GM21515 (cell line): ENCODE results near the gene DDX1.
"Not testable (repeated sequence)": the region's sequence is repeated elsewhere in the genome, so short reads cannot be mapped to it uniquely, and the experiment has no call there.

Experiments used
- ATAC-seq: cut with Tn5 transposase; IDR thresholded peaks from one replicate; pipeline ENCODE4 v1.9.1; 2021; ENCODE audit not compliant: unreplicated experiment

DDX1 gene

DNA sequence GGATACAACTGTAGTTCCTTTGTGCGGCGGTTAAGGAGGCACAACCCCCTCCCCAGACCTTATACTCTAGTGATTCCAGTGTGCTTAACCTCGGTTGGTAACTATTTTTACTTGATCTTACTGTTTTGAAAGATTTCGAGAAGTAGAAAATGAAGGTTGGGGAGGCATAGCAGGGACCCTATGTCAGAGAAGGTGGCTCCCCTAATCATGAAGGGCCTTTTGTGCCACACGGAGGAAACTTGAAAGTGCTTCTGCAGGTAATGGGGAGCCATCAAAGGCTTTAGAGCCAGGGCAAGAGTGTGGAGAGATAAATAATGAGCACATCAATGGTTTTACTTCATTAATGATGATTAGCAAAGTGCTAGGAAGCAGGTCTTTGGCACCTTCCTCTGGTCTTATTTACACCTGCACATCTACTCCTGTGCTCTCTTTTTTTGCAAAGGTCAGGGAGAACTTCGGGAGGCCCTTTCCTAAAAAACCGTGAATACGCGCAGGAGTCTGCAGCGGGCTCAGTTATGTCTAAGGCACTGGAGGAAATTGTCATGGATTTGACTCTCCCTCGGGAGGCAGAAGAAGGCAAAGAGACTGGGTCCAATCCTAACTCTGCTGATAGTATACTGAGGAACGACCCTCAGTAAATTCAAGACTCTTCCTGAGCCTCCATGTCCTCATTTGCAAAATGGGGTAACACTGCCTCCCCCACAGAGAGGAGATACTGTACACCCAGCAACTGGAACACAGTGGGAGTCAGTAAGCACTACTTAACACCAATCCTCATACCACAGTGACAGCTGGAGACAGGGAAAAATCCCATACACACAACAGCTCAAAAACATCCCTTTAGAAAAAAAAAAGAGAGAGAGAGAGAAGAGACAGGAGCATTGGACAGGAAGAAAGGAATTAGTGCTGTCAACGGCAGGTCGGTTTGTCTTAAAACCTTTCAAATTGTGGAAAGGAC, 81.6 kb downstream of the DDX1 start:
- ATAC-seq, result no peak

DNA sequence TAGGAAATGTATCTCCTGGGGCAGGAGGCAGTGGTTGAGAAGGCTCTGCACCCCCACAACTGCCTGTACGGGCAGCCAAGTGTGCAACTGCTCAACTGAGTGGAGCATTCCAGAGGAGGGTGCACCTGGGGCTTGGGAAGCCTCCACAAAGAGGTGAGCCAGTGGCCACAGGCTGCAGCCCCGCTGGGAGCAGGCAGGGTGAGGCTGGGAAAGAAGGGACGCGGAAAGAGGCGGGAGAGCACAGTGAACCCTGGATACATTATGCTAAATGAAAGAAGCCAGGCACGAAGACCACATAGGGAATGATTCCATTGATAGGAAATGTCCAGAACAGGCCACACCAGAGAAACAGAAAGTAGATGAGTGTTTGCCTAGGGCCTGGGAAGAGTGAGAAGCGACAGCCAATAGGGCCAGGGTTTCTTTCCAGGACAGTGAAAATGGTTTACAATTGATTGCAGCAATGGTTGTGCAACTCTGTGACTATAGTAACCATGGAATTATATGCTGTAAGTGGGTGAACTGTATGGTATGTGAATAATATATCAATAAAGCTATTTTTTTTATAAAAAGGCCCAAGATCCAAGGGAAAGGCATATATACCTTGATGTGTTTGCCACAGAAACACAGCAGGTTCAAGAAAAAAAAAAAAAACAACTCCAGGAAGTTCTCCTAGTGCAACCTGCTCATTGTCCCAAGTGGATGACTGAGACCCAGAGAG, 82.4 kb downstream of the DDX1 start:
- no peak for ATAC-seq

DNA sequence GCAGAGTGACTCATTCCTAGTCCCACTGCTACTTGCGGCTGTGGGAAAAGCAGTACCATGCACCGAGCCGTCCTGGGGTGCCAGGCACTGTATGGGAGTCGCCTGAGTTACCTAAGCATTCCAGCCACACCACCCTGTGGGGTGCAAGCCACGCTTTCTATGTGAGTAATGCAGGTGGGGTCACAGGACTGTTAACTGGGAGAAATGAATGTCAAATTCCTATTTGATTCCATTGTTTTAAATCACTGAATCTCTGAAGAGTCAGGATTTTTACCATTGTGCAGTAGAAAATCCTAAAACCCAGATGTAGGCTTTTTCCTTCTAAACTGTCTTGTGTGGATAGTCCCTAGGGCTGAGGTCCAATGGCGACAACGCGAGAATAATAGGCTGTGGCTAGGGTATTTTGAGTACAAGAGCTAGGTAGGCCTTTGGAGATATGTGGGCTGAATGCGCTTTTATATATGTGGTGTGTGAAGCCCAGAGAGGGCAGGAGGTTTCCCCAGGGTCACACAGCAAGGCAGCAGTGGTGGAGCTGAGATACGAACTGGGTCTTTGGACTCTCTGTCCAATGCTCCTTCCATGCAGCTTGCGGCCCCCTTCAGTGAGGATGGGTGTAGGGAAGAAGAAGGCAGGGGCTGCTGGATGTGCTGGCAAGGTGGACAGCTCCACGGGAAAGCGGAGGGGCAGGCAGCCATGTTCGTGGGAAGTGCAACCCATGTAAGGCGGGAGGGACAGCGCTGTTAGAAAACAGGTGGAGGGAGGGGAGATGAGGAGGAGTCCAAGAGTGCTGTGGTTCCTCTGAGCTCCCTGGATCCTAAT, 83.2 kb downstream of the DDX1 start:
- ATAC-seq, result no peak

DNA sequence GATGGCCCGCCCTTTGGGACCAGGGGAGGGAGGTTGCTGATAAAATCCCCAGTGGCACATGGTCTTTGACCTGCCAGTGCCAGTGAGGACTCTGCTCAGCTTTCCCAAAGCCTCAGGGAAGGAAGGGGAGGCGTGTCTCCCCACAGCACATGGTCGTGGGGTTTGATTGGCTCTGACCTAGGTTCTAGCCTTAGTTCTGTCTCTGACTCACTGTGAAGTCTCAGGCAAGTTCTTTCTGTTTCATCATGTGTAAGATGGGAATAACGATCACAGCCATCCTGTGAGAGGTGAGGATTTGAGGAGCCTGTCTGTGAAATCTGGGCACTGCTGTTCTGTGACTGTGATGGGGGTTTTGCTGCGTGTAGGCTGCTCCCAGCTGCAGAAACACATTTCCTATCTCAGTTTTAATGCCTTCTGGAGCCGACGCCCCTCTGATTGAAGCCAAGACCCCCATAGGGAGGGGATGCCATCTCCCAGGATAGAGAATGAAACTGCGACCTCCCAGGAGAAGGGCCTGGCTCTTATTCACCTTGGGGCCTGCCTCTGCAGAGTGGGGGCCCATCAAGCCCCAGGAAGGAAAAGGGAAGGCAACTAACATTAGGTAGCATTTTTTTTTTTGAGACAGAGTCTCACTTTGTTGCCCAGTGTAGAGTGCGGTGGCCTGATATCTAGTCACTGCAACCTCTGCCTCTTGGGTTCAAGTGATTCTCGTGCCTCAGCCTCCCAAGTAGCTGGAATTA, 84.0 kb downstream of the DDX1 start:
- no peak for ATAC-seq

DNA sequence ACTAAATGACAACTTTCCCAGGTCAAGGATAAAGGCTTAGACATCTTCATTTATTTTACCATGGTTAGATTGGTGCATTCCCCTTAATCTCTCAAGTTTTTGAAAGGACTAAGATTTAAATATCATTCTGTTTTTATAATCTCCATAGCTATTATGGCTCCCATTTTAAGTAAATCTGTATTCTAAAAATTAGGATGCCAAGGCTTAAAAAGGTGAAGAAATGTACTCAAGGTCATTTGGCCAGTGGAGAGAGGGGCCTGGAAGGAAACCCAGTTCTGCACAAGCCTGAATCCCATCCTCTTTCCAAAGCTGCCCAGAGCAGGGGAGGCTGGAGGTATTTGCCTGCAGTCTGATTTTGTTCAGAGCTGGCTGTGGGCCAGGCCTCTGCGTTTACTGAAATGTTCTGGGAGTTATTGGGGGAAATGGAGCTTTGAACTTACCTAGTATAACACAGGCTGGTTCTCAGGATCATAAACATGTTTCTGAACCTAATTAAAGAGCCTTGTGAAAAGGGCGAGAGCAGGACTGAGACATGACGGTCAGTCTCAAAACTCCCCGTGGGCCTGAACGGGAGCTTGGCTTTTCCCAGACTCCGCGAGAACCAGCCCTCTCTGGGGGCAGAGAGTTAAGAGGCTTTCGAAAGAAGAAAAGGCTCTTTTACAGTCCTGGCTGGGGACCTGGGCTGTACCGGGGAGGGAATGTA, 85.6 kb downstream of the DDX1 start:
- ATAC-seq, result no peak

DNA sequence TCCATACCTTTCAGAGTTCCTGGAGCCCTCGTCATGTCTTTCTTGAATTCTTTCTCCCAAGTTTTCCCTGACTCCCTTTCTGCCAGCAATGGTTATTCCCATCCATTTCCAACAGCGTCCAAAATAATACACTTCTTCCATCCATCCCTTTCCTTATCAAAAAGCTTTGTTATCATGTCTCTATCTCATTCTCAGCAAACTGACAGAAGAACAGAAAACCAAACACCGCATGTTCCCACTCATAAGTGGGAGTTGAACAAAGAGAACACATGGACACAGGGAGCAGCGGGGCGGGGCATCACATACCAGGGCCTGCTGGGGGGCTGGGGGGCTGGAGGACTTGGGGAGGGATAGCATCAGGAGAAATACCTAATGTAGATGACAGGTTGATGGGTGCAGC, 86.7 kb downstream of the DDX1 start:
- ATAC-seq, result no peak

DNA sequence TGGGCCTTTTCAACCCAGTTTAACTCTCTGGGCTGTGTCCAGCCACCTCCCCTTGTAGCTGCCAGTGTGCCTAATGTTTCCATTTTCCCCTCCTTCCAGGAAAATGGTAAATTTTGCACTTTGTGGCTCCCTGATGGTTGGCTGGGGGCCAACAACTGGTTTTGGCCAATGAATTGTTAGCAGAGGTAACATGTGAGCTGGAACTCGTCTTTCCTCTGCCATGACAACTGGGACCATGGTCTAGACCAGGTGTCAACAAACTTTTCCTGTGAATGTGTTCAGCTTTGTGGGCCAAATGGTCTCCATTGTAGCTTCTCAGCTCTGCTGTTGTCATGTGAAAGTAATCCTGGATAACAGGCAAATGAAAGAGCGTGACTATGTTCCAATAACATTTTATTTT, 87.2 kb downstream of the DDX1 start:
- no peak for ATAC-seq

DNA sequence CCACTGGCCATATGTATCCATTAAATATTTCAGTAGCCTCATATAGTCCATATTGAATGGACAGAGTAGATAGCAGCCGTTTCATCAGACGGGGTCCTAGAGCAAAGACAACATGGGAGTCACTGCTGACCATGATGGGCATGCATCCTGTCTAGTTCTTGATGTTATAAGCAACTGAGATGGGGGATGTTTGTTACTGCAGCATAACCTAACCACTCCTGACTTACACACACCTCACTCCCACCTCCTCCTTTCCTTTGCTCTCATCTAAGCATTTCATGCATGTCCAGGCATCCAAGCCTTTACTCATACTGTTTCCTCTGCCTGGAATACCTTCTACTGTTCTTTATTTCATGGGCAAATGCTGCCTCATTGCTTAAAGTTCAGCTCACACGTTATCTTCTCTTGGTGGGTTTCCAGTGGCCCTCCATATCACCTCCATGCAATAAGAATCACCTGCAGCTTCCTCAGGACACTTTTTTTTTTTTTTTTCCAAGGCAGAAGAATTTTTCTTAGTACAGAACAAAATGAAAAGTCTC, 87.8 kb downstream of the DDX1 start:
- ATAC-seq, result no peak

DNA sequence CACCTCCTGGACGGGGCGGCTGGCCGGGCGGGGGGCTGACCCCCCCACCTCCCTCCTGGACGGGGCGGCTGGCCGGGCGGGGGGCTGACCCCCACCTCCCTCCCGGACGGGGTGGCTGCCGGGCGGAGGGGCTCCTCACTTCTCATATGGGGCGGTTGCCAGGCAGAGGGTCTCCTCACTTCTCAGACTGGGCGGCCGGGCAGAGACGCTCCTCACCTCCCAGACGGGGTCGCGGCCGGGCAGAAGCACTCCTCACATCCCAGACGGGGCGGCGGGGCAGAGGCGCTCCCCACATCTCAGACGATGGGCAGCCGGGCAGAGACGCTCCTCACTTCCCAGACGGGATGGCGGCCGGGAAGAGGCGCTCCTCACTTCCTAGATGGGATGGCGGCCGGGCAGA, 88.5 kb downstream of the DDX1 start:
- not testable (repeated sequence) for ATAC-seq
